ENCODE data around the gene ISY1. TPM values are rescaled to one million over a fixed set of nuclear protein-coding genes. Genes with fewer than 3 reads are reported as not detected.
A peak's percentile ranks its signal among the peaks of the same experiment; 100 is the strongest.

The ISY1 gene
- total RNA-seq, 2 experiments from 2014 or later = 66.7 to 68.5 TPM

DNA sequence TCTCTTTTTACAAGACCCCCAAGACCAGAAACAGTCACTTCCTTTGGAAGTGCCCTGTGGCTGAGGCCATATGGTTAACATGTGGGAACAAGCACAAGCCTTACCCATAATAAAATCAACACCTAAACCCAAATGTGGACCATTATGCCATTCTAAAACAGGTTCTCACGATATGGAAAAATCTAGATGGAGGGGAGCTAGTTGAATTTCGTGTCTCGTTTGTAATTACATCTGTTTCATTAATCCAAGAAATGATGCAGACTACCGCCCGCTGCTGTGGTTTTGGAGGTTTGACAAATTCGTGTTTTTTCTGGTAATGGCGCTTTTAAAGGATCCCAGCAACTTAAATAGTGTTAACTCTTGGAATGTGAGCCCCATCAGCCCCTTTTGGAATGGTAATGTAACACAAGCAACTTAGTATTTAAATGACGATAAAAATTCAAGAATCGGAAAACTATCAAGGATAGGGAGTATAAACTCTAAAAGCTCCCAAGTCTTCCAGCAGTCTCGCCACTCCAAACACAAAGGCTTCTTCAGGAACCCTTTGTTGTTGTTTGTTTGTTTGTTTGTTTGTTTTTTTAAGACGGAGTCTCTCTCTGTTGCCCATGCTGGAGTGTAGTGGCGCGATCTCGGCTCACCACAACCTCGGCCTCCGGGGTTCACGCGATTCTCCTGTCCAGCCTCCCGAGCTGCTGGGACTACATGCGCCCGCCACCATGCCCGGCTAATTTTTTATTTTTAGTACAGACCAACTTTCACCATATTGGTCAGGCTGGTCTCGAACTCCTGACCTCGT, 21.7 kb upstream of the ISY1 start:
- Mint-ChIP-seq H3K36me3 (ENCODE audit: low read depth) (peaks cover 56% of the 10 kb centered on the region), H3K27ac (peak overlapping the region; percentile 99), H3K9me3 (no peaks in the 10 kb centered on the region), H3K4me1 (ENCODE audit: low read depth) (peaks cover 37% of the 10 kb centered on the region), H3K27me3 (no peaks in the 10 kb centered on the region), H3K4me3 (peak overlapping the region; percentile 97)
- peak; percentile 1 for ATAC-seq
- intact Hi-C loops (cut with micrococcal nuclease) = loop anchor here (5.0 kb wide), 2 partner anchors 60 to 65 kb away; partner anchors contain the start of genes COPG1 and RAB43
- POLR2A ChIA-PET = interaction anchor here (0.6 to 6.9 kb wide), 28 partner anchors 12 to 533 kb away, joined by 3 to 82 read pairs (median 4); partner anchors contain the start of genes COPG1, HMCES and RAB43
- TF ChIP-seq, protein P1, sequence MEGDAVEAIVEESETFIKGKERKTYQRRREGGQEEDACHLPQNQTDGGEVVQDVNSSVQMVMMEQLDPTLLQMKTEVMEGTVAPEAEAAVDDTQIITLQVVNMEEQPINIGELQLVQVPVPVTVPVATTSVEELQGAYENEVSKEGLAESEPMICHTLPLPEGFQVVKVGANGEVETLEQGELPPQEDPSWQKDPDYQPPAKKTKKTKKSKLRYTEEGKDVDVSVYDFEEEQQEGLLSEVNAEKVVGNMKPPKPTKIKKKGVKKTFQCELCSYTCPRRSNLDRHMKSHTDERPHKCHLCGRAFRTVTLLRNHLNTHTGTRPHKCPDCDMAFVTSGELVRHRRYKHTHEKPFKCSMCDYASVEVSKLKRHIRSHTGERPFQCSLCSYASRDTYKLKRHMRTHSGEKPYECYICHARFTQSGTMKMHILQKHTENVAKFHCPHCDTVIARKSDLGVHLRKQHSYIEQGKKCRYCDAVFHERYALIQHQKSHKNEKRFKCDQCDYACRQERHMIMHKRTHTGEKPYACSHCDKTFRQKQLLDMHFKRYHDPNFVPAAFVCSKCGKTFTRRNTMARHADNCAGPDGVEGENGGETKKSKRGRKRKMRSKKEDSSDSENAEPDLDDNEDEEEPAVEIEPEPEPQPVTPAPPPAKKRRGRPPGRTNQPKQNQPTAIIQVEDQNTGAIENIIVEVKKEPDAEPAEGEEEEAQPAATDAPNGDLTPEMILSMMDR (IDR thresholded peaks at IDR 0.05) = no peak
- DNase-seq = peak; percentile 54
- CTCF ChIA-PET = interaction anchor here (1.2 to 4.3 kb wide), 8 partner anchors 13 to 212 kb away, joined by 3 to 28 read pairs (median 4); partner anchors contain the start of gene COPG1

DNA sequence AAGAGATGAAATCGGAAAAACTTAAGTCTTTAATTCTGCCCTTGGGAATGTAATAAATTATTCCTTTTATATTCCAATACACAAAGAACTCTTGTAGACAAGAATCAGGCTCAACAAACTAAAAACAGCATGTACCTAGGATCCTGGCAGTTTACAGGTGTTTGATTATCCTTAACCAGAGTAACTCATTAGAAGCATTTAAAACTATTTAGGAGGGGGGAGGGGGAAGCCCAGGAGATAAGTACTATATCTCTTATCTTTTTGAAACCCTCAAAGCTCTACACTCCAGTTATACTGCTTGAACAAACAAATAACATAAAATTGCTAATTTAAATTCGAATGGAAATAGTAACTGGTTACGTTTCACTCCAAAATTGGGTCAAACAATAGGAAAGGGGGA, 21.0 kb upstream of the ISY1 start:
- TF ChIP-seq, protein P1 (IDR thresholded peaks at IDR 0.05) = no peak
- H3K4me3 Mint-ChIP-seq = peak overlapping the region; percentile 97
- no peaks in the 10 kb centered on the region for H3K9me3 Mint-ChIP-seq
- H3K4me1 Mint-ChIP-seq (ENCODE audit: low read depth) = peaks cover 44% of the 10 kb centered on the region
- DNase-seq (no peak), ATAC-seq (no peak)
- H3K27ac Mint-ChIP-seq = peak overlapping the region; percentile 99
- no peaks in the 10 kb centered on the region for H3K27me3 Mint-ChIP-seq
- intact Hi-C loops (cut with micrococcal nuclease) = loop anchor here (5.0 kb wide), 2 partner anchors 60 to 65 kb away; partner anchors contain the start of genes COPG1 and RAB43
- ChIA-PET CTCF (interaction anchor here (1.2 to 4.3 kb wide), 6 partner anchors 20 to 211 kb away, joined by 4 to 28 read pairs (median 6); partner anchors contain the start of gene COPG1), POLR2A (interaction anchor here (1.0 to 6.9 kb wide), 15 partner anchors 11 to 533 kb away, joined by 3 to 82 read pairs (median 11); partner anchors contain the start of genes HMCES and RAB43)
- peaks cover 63% of the 10 kb centered on the region for H3K36me3 Mint-ChIP-seq (ENCODE audit: low read depth)

DNA sequence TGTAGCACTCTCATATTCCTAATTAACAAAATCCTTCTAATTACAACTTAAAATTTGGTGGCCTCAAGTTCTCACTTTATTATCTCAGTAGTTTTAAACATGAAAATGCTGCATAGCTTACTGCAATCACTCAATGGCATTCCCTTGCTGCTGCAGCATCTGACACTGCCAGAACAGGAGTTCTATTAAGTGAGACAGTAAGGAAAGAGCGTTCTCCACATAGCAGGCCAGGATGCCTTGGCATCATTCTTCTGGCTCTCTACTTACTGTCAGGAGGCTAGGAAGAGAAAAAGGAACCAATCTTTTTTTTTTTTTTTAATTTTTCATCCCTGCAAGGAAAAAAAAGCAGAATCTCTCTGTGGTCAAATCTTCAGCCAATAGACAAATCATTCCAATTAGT, 19.6 kb upstream of the ISY1 start:
- DNase-seq = no peak
- peaks cover 52% of the 10 kb centered on the region for H3K4me1 Mint-ChIP-seq (ENCODE audit: low read depth)

DNA sequence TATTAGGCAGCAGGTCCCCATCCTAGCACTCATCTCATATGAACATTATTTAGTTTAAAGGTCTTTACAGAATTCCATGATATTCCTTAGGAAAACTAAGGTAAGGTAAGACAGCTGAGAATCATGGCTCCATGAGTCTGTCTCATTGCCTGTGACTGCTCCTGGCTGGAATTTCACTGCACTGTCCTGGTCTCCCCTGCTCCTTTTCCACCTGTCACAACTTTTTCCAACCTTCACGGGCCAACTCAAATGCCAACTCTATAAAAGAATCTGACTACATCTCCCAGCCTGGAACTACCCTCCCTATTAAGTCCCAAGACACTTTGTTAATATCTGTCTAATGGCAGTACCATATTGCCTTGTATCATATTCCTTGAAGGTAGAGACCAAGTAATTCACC, 15.2 kb upstream of the ISY1 start:
- peaks cover 70% of the 10 kb centered on the region for H3K4me1 Mint-ChIP-seq (ENCODE audit: low read depth)
- peak overlapping the region; percentile 52 for H3K27ac Mint-ChIP-seq
- peak overlapping the region; percentile 25 for H3K4me3 Mint-ChIP-seq
- no peaks in the 10 kb centered on the region for H3K27me3 Mint-ChIP-seq
- ATAC-seq = no peak
- DNase-seq = no peak
- ChIA-PET POLR2A (interaction anchor here (0.6 to 1.4 kb wide), 7 partner anchors 10 to 173 kb away, joined by 3 to 8 read pairs (median 3); partner anchors contain the start of gene RAB43), CTCF (interaction anchor here (1.0 to 1.9 kb wide), 3 partner anchors 70 to 206 kb away, joined by 3 to 8 read pairs (median 4); no protein-coding TSS in a partner anchor)
- no peaks in the 10 kb centered on the region for H3K9me3 Mint-ChIP-seq
- H3K36me3 Mint-ChIP-seq (ENCODE audit: low read depth) = peaks cover 81% of the 10 kb centered on the region
- intact Hi-C loops (cut with micrococcal nuclease) = no loop called here
- TF ChIP-seq, protein P1 (IDR thresholded peaks at IDR 0.05) = no peak

More for the DNA sequence above, 19.6 kb upstream of the ISY1 start:
- Mint-ChIP-seq H3K27ac (peak overlapping the region; percentile 99), H3K27me3 (no peaks in the 10 kb centered on the region), H3K36me3 (ENCODE audit: low read depth) (peaks cover 77% of the 10 kb centered on the region), H3K9me3 (no peaks in the 10 kb centered on the region), H3K4me3 (peak overlapping the region; percentile 97)
- ChIA-PET POLR2A (interaction anchor here (0.5 to 6.9 kb wide), 9 partner anchors 10 to 564 kb away, joined by 3 to 82 read pairs (median 5); partner anchors contain the start of gene RAB43), CTCF (interaction anchor here (1.1 to 4.3 kb wide), 2 partner anchors 18 to 62 kb away, joined by 3 to 28 read pairs; no protein-coding TSS in a partner anchor)
- no peak for ATAC-seq
- TF ChIP-seq, protein P1 (IDR thresholded peaks at IDR 0.05) = no peak
- intact Hi-C loops (cut with micrococcal nuclease) = loop anchor here (5.0 kb wide), 2 partner anchors 58 to 67 kb away; partner anchors contain the start of genes COPG1 and RAB43

Data from activated CD8-positive, alpha-beta T cell treated with anti-CD3 and anti-CD28 coated beads for 36 hours (primary cell).